ENCODE data around the gene SYNPO. TPM values are rescaled to one million over a fixed set of nuclear protein-coding genes. Genes with fewer than 3 reads are reported as not detected.

The SYNPO gene
- total RNA-seq, 1 donor from 2014 or later, result 40.2 TPM

DNA sequence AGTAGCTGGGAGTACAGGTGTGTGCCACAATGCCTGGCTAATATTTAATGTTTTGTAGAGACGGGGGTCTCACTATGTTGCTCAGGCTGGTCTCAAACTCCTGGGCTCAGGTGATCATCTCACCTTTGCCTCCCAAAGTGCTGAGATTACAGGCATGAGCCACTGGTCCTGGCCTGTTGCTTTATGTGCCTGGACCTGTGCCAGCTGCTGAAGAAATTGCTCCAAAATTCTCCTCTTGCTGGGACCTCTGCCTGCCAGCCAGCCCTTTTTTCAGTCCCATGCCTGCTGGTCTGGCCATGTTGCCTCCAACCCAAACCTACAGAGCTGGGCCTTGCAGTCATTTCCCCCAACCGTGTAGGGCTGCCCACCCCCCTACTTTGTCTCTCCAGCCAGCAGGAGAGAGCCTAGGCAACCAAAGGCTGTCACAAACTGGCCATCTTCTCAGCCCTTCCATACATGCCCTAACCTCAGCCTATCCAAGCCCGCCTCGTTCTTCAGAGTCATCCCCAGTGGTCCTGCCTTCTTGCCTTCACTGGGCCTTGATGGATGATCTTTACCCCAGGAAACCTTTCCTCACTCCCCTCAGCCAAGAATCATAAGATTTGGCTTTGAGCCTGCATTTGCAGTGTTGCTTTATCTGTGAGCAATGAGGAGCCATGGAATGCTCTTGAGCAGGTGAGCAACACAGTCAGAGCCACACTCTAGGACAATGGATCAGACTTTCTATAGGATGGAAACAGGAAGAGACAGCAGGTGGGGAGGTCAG lies 27.4 kb upstream of the SYNPO start:
- peaks cover 54% of the 10 kb centered on the region for H3K27me3 Mint-ChIP-seq (ENCODE audit: low read depth, unreplicated experiment)
- H3K27ac ChIP-seq (ENCODE audit: low read depth, low read length), result no peak overlapping the region
- H3K27ac Mint-ChIP-seq (ENCODE audit: unreplicated experiment), result no peak overlapping the region
- no peaks in the 10 kb centered on the region for H3K79me2 ChIP-seq (ENCODE audit: insufficient read depth, low read length)
- DNase-seq (ENCODE audit: low read depth) (peak; percentile 49), FAIRE-seq (no peak)
- H3K9me3 Mint-ChIP-seq (ENCODE audit: unreplicated experiment), result no peaks in the 10 kb centered on the region
- H3K36me3 Mint-ChIP-seq (ENCODE audit: low read depth, unreplicated experiment), result no peaks in the 10 kb centered on the region
- H3K4me3 Mint-ChIP-seq (ENCODE audit: unreplicated experiment), result no peak overlapping the region
- H3K9me3 ChIP-seq (ENCODE audit: insufficient read depth, low read depth, low read length), result no peaks in the 10 kb centered on the region
- peaks cover 25% of the 10 kb centered on the region for H3K4me1 ChIP-seq (ENCODE audit: insufficient read depth, low read length)
- peaks cover 12% of the 10 kb centered on the region for H3K4me1 Mint-ChIP-seq (ENCODE audit: low read depth, unreplicated experiment)
- no peaks in the 10 kb centered on the region for H4K20me1 ChIP-seq (ENCODE audit: insufficient read depth, low read length)
- TF ChIP-seq CTCF (IDR thresholded peaks at IDR 0.05; ENCODE audit: insufficient read depth, low read depth, low read length) (no peak), EZH2 (IDR thresholded peaks at IDR 0.05; ENCODE audit: insufficient read depth, low read length) (no peak)
- H2AFZ ChIP-seq (ENCODE audit: low read depth, low read length), result no peak overlapping the region
- no peak overlapping the region for H3K4me3 ChIP-seq (ENCODE audit: insufficient read depth, low read depth, low read length)
- no peaks in the 10 kb centered on the region for H3K36me3 ChIP-seq (ENCODE audit: insufficient read depth, low read length)
- H3K4me2 ChIP-seq (ENCODE audit: low read length), result no peak overlapping the region
- no peak overlapping the region for H3K9ac ChIP-seq (ENCODE audit: low read length)
- H3K27me3 ChIP-seq (ENCODE audit: insufficient read depth, low read length), result peaks cover 4% of the 10 kb centered on the region

DNA sequence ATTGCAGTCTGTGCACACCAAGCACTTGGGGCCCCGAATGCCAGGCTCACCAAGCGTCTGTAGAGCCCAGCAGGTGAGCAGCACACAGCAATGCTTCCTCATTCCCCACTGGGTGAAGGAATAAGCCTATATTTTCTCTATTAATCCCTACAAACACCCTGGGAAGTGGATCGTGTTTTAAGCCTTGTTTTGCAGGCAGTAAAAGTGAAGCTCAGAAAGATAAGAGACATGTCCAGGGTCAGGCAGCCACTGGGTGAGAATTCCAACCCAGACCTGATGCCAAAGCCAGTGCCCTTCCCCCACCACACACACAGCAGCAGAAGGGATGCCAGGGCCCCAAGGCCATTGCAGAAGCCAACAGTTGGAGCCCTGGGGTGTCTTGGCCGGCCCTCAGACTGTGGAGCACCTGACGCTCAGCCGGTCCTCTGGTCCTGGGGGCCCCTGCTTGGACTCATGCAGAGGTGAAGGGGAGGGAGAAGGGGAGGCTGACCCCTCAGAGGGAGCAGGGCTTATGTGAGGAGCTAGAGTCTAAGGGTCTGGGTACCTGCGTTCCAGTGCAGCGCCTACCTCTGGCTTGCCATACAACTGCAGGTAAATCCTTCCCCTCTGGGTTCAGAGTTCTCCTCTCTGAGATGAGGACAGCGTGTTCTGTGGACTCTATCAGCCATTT lies 26.3 kb upstream of the SYNPO start:
- Mint-ChIP-seq H3K36me3 (ENCODE audit: low read depth, unreplicated experiment) (no peaks in the 10 kb centered on the region), H3K27ac (ENCODE audit: unreplicated experiment) (no peak overlapping the region), H3K27me3 (ENCODE audit: low read depth, unreplicated experiment) (peaks cover 56% of the 10 kb centered on the region), H3K4me3 (ENCODE audit: unreplicated experiment) (no peak overlapping the region), H3K9me3 (ENCODE audit: unreplicated experiment) (no peaks in the 10 kb centered on the region), H3K4me1 (ENCODE audit: low read depth, unreplicated experiment) (peaks cover 12% of the 10 kb centered on the region)
- Histone ChIP-seq H3K4me3 (ENCODE audit: insufficient read depth, low read depth, low read length) (no peak overlapping the region), H3K79me2 (ENCODE audit: insufficient read depth, low read length) (no peaks in the 10 kb centered on the region), H3K27me3 (ENCODE audit: insufficient read depth, low read length) (peaks cover 4% of the 10 kb centered on the region), H3K36me3 (ENCODE audit: insufficient read depth, low read length) (no peaks in the 10 kb centered on the region), H2AFZ (ENCODE audit: low read depth, low read length) (no peak overlapping the region), H3K4me2 (ENCODE audit: low read length) (no peak overlapping the region), H3K4me1 (ENCODE audit: insufficient read depth, low read length) (peaks cover 29% of the 10 kb centered on the region), H3K9me3 (ENCODE audit: insufficient read depth, low read depth, low read length) (no peaks in the 10 kb centered on the region), H4K20me1 (ENCODE audit: insufficient read depth, low read length) (no peaks in the 10 kb centered on the region), H3K9ac (ENCODE audit: low read length) (no peak overlapping the region), H3K27ac (ENCODE audit: low read depth, low read length) (no peak overlapping the region)
- no peak for FAIRE-seq
- TF ChIP-seq CTCF (IDR thresholded peaks at IDR 0.05; ENCODE audit: insufficient read depth, low read depth, low read length), result no peak
- no peak for TF ChIP-seq EZH2 (IDR thresholded peaks at IDR 0.05; ENCODE audit: insufficient read depth, low read length)
- DNase-seq (ENCODE audit: low read depth), result no peak

DNA sequence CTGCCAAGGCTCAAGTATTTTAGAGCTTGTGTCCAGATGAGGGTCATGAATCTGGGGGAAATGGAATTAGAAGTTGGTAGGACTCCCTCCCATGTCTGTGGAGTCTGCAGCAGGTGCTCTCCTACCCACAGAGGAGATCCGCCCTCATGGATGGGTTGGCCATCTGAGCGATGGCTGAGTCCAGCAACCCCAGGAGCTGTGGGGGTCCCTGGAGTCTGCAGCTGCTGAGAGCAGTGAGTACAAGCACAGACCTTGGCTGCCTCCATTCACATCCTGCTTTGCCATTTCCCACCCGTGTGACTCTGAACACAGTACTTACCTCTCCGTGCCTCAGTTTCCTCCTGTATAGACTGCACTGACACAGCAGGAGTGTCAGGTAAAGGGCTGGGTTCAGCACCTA lies 25.8 kb upstream of the SYNPO start:
- Histone ChIP-seq H3K36me3 (ENCODE audit: insufficient read depth, low read length) (no peaks in the 10 kb centered on the region), H3K27ac (ENCODE audit: low read depth, low read length) (no peak overlapping the region), H3K9ac (ENCODE audit: low read length) (no peak overlapping the region), H2AFZ (ENCODE audit: low read depth, low read length) (no peak overlapping the region), H3K4me3 (ENCODE audit: insufficient read depth, low read depth, low read length) (no peak overlapping the region), H3K4me2 (ENCODE audit: low read length) (peak overlapping the region; percentile 65), H3K27me3 (ENCODE audit: insufficient read depth, low read length) (peaks cover 4% of the 10 kb centered on the region), H3K79me2 (ENCODE audit: insufficient read depth, low read length) (no peaks in the 10 kb centered on the region), H3K9me3 (ENCODE audit: insufficient read depth, low read depth, low read length) (no peaks in the 10 kb centered on the region), H4K20me1 (ENCODE audit: insufficient read depth, low read length) (no peaks in the 10 kb centered on the region), H3K4me1 (ENCODE audit: insufficient read depth, low read length) (peaks cover 34% of the 10 kb centered on the region)
- no peak overlapping the region for H3K4me3 Mint-ChIP-seq (ENCODE audit: unreplicated experiment)
- DNase-seq (ENCODE audit: low read depth) (no peak), FAIRE-seq (no peak)
- H3K9me3 Mint-ChIP-seq (ENCODE audit: unreplicated experiment), result no peaks in the 10 kb centered on the region
- no peak overlapping the region for H3K27ac Mint-ChIP-seq (ENCODE audit: unreplicated experiment)
- peaks cover 12% of the 10 kb centered on the region for H3K4me1 Mint-ChIP-seq (ENCODE audit: low read depth, unreplicated experiment)
- H3K27me3 Mint-ChIP-seq (ENCODE audit: low read depth, unreplicated experiment), result peaks cover 60% of the 10 kb centered on the region
- H3K36me3 Mint-ChIP-seq (ENCODE audit: low read depth, unreplicated experiment), result no peaks in the 10 kb centered on the region
- no peak for TF ChIP-seq EZH2 (IDR thresholded peaks at IDR 0.05; ENCODE audit: insufficient read depth, low read length)
- no peak for TF ChIP-seq CTCF (IDR thresholded peaks at IDR 0.05; ENCODE audit: insufficient read depth, low read depth, low read length)

Data from astrocyte (in vitro differentiated cells and primary cell).